Measurements from ENCODE around the gene SCN8A.

Gene SCN8A

GRCh38 chr12:51836827-51837173, 245.8 kb downstream of the SCN8A start:
- no peak for DNase-seq

- no peak for DNase-seq
Measured at GRCh38 chr12:51837286-51837685, 246.3 kb downstream of the SCN8A start.

GRCh38 chr12:51838036-51838435, 247.0 kb downstream of the SCN8A start:
- no peak for DNase-seq

- DNase-seq: no peak
Measured at GRCh38 chr12:51838762-51839161, 247.7 kb downstream of the SCN8A start.

GRCh38 chr12:51839310-51839947, 248.4 kb downstream of the SCN8A start:
- DNase-seq: no peak

GRCh38 chr12:51840966-51841365, 249.9 kb downstream of the SCN8A start:
- DNase-seq: no peak

- DNase-seq: no peak
Measured at GRCh38 chr12:51841727-51842126, 250.7 kb downstream of the SCN8A start.

GRCh38 chr12:51844854-51845253, 253.8 kb downstream of the SCN8A start:
- no peak for DNase-seq

GRCh38 chr12:51845482-51845881, 254.4 kb downstream of the SCN8A start:
- DNase-seq: no peak

GRCh38 chr12:51846271-51846691, 255.2 kb downstream of the SCN8A start:
- no peak for DNase-seq

GRCh38 chr12:51846911-51847642, 256.0 kb downstream of the SCN8A start:
- peak in 1 of 2 experiments; percentile 47 for DNase-seq

GRCh38 chr12:51847643-51848325, 256.8 kb downstream of the SCN8A start:
- peak in 1 of 2 experiments; percentile 38 for DNase-seq

- DNase-seq: no peak
Measured at GRCh38 chr12:51848326-51848727, 257.3 kb downstream of the SCN8A start, which contains the start of gene FIGNL2. Gene FIGNL2 (minus strand): TSS chr12:51848718. CDS start chr12:51822413, 26,305 bp downstream.

- no peak for DNase-seq
Measured at GRCh38 chr12:51848841-51849735, 258.1 kb downstream of the SCN8A start.

- no peak for DNase-seq
Measured at GRCh38 chr12:51850081-51850964, 259.3 kb downstream of the SCN8A start.

GRCh38 chr12:51850965-51851299, 259.9 kb downstream of the SCN8A start:
- no peak for DNase-seq

GRCh38 chr12:51851413-51852124, 260.5 kb downstream of the SCN8A start:
- no peak for DNase-seq

GRCh38 chr12:51852404-51853137, 261.5 kb downstream of the SCN8A start:
- no peak for DNase-seq

- no peak for DNase-seq
Measured at GRCh38 chr12:51855586-51856428, 264.8 kb downstream of the SCN8A start.

GRCh38 chr12:51860986-51861385, 270.0 kb downstream of the SCN8A start:
- no peak for DNase-seq
